GM18909 (cell line): ENCODE measurements around the gene MRPL52.
A peak's percentile ranks its signal among the peaks of the same experiment; 100 is the strongest.
"Not testable (repeated sequence)": the region's sequence is repeated elsewhere in the genome, so short reads cannot be mapped to it uniquely, and the experiment has no call there.

Source experiments
- ATAC-seq: cut with Tn5 transposase; IDR thresholded peaks from one replicate; pipeline ENCODE4 v1.9.1; 2021; ENCODE audit warnings: mild to moderate bottlenecking; ENCODE audit not compliant: unreplicated experiment, poor library complexity

Gene MRPL52

DNA sequence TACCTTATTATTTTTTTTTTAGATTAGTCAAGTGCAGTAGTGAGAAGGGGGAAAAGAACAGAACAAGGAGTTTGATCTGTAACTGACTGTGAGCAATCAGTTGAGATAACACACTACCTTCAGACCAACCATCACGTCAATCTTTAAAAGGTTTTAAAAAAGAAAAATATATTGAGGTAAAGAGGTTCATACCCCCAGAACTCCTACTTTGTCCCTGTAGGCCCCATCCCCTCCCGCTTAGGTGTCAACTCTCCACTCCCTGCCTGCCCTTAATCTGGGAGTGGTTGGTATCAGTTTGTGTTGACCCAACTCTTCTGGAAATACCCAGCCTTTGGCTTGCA, 22.9 kb downstream of the MRPL52 start:
- no peak for ATAC-seq

- peak; percentile 76 for ATAC-seq
These were observed 23.5 kb downstream of the MRPL52 start for GRCh38 chr14:22852940-22853767.

DNA sequence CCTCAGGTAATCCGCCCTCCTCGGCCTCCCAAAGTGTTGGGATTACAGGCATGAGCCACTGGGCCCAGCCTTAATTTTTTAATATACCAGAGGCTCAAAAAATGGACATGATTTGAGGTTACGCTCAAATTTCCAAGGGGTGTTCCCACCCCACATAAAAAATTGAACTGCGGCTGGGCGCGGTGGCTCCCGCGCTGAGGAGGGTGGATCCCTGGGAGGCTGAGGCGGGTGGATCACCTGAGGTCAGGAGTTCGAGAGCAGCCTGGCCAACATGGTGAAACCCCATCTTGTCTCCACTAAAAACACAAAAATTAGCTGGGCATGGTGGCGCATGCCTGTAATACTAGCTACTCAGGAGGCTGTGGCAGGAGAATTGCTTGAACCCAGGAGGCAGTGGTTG, 24.6 kb downstream of the MRPL52 start:
- not testable (repeated sequence) for ATAC-seq

GRCh38 chr14:22854963-22855724, 25.5 kb downstream of the MRPL52 start:
- ATAC-seq: no peak

GRCh38 chr14:22856428-22856827, 26.7 kb downstream of the MRPL52 start:
- ATAC-seq: no peak

GRCh38 chr14:22860377-22860776, 30.7 kb downstream of the MRPL52 start:
- ATAC-seq: not testable (repeated sequence)

DNA sequence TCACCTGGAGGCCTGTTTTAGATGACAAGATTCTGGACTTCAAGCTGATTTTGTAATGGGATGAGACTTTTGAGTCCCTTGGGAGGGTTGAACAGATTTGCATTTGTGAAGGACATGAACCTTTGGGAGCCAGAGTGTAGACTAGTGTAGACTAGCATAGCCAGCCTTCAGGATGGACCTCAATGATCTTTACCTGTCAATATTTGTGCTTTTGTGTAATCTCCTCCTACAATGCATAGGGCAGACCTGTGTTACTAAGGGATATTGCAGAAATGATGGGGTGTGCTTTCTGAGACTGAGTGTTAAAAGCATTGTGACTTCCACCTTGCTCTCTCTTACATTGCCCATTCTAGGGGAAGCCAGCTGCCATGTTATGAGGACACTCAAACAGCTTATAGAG, 32.0 kb downstream of the MRPL52 start:
- no peak for ATAC-seq

DNA sequence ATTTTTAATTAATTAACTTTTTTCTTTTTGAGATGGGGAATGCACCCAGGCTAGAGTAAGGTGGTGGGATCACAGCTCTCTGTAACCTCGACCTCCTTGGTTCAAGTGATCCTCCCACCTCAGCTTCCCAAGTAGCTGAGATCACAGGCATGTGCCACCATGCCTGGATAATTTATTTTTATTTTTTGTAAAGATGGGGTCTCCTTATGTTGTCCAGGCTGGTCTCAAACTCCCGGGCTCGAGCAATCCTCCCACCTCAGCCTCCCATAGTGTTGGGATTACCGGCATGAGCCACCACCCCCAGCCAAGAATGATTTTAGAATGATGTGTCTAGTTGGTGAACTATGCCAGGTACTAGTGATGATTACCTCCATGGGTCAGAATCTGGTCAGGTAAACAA, 35.3 kb downstream of the MRPL52 start:
- ATAC-seq: no peak

- ATAC-seq: no peak
These were observed 36.0 kb downstream of the MRPL52 start for GRCh38 chr14:22865424-22866405.

DNA sequence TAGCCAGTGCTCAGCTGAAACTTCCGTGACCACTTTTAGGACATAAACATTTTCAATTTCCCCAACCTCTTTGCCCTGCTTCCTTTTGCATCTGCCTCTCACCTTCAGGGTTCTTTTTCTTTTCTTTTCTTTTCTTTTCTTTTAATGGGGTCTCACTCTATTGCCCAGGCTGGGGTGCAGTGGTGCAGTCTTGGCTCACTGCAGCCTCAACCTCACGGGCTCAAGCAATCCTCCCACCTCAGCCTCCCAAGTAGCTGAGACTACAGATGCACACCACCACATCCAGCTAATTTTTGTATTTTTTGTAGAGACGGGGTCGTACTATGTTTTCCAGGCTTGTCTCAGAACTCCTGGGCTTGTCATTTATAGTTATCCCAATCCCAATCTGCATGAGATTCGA, 37.2 kb downstream of the MRPL52 start:
- ATAC-seq: no peak

DNA sequence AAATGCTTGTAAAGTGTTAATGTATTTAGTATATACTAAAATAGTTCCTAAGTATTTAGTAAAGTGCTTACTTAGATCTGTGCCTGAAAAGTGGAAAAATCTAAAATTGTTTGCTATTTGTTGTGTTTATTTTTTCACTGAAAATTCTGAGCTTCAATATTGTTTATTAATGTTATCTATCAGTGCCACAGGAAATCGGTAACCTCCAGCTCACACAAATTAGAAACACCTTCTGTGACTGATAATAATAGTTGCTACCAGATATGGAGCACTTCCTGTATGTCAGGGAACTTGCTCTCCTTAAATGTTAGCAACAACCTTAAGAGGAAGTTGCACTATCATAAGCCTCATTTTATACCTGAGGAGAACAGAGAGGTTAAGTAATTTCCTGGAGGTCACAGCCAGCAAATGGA, 41.1 kb downstream of the MRPL52 start:
- ATAC-seq: peak; percentile 41

GRCh38 chr14:22871224-22872032, 41.7 kb downstream of the MRPL52 start, which contains the start of gene LRP10:
Gene LRP10 (plus strand): TSS chr14:22871740. CDS start chr14:22872304, 564 bp downstream.
- ATAC-seq: peak; percentile 79

DNA sequence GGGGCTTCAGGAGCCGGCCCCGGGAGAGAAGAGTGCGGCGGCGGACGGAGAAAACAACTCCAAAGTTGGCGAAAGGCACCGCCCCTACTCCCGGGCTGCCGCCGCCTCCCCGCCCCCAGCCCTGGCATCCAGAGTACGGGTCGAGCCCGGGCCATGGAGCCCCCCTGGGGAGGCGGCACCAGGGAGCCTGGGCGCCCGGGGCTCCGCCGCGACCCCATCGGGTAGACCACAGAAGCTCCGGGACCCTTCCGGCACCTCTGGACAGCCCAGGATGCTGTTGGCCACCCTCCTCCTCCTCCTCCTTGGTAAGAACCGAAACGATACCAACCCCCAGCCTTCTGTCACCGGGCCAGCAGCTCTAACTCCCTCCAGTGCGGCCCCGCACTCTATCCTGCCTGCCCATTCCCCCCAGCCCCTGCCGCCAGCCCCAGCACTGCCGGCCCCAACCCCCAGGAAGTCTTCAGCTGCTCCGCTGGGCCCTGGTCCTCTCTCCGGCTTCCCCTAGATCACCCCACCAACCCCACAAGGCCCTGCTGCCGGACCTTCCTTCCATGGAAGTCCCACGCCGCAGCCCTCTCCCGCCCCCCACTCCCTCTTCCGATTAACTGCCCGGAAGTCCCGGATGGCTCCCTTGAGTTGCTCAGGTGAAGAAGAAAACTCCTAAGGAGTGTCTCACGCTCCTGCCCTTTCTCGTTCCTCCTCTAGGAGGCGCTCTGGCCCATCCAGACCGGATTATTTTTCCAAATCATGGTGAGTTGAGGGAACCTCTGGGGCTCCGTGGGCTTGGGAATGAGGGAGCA, 42.5 kb downstream of the MRPL52 start:
- peak; percentile 30 for ATAC-seq

DNA sequence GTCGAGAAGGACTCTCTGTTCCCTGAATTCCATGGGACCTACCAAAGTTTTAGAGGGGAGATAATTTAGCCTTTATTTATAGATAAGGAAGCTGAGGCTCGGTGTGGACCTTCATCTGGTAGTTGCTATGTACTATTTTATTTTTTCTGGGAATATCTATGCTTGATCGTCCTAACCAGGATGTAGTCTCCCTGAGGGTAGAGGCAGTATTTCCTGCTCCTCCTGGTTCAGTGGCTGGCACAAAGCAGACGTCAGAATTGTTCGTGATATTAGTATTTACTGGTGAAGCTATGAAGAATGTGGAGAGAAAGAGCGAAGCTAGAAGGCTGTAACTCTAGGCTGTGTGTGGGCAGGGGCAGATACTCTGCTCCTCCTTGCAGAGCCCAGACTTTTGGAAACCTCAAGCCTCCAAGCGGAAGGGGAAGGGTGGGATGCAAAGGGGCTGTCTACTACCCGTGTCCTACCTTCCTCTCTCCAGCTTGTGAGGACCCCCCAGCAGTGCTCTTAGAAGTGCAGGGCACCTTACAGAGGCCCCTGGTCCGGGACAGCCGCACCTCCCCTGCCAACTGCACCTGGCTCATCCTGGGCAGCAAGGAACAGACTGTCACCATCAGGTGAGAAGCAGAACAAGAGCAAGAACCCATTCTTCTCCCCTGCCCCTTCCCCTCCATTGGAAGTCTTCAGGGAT, 43.3 kb downstream of the MRPL52 start:
- no peak for ATAC-seq

GRCh38 chr14:22875003-22875747, 45.5 kb downstream of the MRPL52 start:
- no peak for ATAC-seq

DNA sequence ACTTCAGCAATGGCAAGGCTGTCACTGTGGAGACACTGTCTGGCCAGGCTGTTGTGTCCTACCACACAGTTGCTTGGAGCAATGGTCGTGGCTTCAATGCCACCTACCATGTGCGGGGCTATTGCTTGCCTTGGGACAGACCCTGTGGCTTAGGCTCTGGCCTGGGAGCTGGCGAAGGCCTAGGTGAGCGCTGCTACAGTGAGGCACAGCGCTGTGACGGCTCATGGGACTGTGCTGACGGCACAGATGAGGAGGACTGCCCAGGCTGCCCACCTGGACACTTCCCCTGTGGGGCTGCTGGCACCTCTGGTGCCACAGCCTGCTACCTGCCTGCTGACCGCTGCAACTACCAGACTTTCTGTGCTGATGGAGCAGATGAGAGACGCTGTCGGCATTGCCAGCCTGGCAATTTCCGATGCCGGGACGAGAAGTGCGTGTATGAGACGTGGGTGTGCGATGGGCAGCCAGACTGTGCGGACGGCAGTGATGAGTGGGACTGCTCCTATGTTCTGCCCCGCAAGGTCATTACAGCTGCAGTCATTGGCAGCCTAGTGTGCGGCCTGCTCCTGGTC, 46.1 kb downstream of the MRPL52 start:
- no peak for ATAC-seq

DNA sequence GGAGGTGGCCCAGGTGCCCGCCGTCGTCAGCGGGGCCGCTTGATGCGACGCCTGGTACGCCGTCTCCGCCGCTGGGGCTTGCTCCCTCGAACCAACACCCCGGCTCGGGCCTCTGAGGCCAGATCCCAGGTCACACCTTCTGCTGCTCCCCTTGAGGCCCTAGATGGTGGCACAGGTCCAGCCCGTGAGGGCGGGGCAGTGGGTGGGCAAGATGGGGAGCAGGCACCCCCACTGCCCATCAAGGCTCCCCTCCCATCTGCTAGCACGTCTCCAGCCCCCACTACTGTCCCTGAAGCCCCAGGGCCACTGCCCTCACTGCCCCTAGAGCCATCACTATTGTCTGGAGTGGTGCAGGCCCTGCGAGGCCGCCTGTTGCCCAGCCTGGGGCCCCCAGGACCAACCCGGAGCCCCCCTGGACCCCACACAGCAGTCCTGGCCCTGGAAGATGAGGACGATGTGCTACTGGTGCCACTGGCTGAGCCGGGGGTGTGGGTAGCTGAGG, 47.4 kb downstream of the MRPL52 start:
- no peak for ATAC-seq
